ENCODE results near the gene ELAC2.

Gene ELAC2

GRCh38 chr17:12998461-12998860 lies 19.4 kb downstream of the ELAC2 start:
- H3K9ac ChIP-seq, result no peak overlapping the region
- no peak overlapping the region for H3K4me2 ChIP-seq
- no peaks in the 10 kb centered on the region for H3K4me1 ChIP-seq (ENCODE audit: low read depth, poor library complexity, severe bottlenecking)
- no peak overlapping the region for H2AFZ ChIP-seq (ENCODE audit: low read depth)
- no peaks in the 10 kb centered on the region for H3K36me3 ChIP-seq (ENCODE audit: insufficient read depth)
- H3K27ac ChIP-seq, result no peak overlapping the region
- no peaks in the 10 kb centered on the region for H3K27me3 ChIP-seq (ENCODE audit: insufficient read depth, low read depth)
- no peaks in the 10 kb centered on the region for H4K20me1 ChIP-seq (ENCODE audit: insufficient read depth)
- no peak for TF ChIP-seq CTCF (conservative IDR thresholded peaks at IDR 0.05; ENCODE audit: low read depth, low read length)
- no peak overlapping the region for H3K4me3 ChIP-seq (IDR thresholded peaks at IDR 0.05; ENCODE audit: insufficient read depth, low read depth, low read length)
- no peaks in the 10 kb centered on the region for H3K79me2 ChIP-seq (ENCODE audit: insufficient read depth, low read depth)

DNA sequence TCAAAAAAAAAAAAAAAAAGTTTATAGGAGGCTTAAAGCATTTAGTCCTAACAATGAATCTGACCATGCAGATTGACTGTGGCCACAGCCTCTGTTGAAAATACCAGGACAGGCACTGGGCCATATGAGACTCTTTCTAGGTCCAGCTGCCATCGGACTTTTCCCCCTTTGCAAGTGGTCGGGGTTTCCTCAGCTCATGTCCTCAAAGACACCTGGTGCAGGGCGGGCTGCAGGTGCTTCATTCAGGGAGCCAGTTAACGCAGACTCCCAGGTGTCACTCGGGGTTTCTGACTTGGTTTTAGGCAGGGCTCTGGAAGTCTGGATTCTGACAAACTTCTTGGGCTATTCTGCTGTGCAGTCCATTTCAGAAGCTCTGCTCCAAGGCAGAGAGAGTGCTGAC lies 20.9 kb downstream of the ELAC2 start:
- H3K36me3 ChIP-seq (ENCODE audit: insufficient read depth), result no peaks in the 10 kb centered on the region
- no peaks in the 10 kb centered on the region for H3K27me3 ChIP-seq (ENCODE audit: insufficient read depth, low read depth)
- no peak for TF ChIP-seq CTCF (conservative IDR thresholded peaks at IDR 0.05; ENCODE audit: low read depth, low read length)
- no peaks in the 10 kb centered on the region for H3K4me1 ChIP-seq (ENCODE audit: low read depth, poor library complexity, severe bottlenecking)
- H3K27ac ChIP-seq, result no peak overlapping the region
- H3K79me2 ChIP-seq (ENCODE audit: insufficient read depth, low read depth), result no peaks in the 10 kb centered on the region
- H4K20me1 ChIP-seq (ENCODE audit: insufficient read depth), result no peaks in the 10 kb centered on the region
- no peak overlapping the region for H3K4me3 ChIP-seq (IDR thresholded peaks at IDR 0.05; ENCODE audit: insufficient read depth, low read depth, low read length)
- no peak overlapping the region for H2AFZ ChIP-seq (ENCODE audit: low read depth)
- H3K9ac ChIP-seq, result no peak overlapping the region
- no peak overlapping the region for H3K4me2 ChIP-seq

- Histone ChIP-seq H3K79me2 (ENCODE audit: insufficient read depth, low read depth) (no peaks in the 10 kb centered on the region), H3K4me3 (IDR thresholded peaks at IDR 0.05; ENCODE audit: insufficient read depth, low read depth, low read length) (no peak overlapping the region), H4K20me1 (ENCODE audit: insufficient read depth) (no peaks in the 10 kb centered on the region), H2AFZ (ENCODE audit: low read depth) (no peak overlapping the region), H3K27me3 (ENCODE audit: insufficient read depth, low read depth) (no peaks in the 10 kb centered on the region), H3K9ac (no peak overlapping the region), H3K36me3 (ENCODE audit: insufficient read depth) (no peaks in the 10 kb centered on the region), H3K4me1 (ENCODE audit: low read depth, poor library complexity, severe bottlenecking) (no peaks in the 10 kb centered on the region), H3K4me2 (no peak overlapping the region), H3K27ac (no peak overlapping the region)
- TF ChIP-seq CTCF (conservative IDR thresholded peaks at IDR 0.05; ENCODE audit: low read depth, low read length), result no peak
Measured at GRCh38 chr17:12996357-12996756, 21.5 kb downstream of the ELAC2 start.

DNA sequence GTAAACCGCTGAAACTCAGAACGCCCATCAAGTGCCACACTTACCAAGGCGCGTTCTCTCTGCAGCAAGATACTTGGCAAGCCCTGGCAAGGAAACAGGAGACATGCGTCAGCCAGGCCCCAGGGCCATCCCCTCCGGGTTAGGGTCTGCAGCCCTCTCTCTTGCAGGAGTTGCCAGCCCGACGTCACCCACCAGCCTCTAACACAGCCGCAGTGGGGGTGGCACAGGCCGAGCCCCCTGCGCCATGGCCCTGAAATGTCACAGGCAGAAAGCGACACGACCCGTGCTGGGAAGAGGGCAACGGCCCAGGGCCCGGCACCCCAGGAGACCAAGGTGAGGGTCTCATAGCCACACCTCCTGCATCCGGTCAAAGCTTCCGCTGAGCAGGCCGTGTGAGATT lies 21.9 kb downstream of the ELAC2 start:
- H3K36me3 ChIP-seq (ENCODE audit: insufficient read depth), result no peaks in the 10 kb centered on the region
- no peaks in the 10 kb centered on the region for H4K20me1 ChIP-seq (ENCODE audit: insufficient read depth)
- H3K4me3 ChIP-seq (IDR thresholded peaks at IDR 0.05; ENCODE audit: insufficient read depth, low read depth, low read length), result no peak overlapping the region
- no peak for TF ChIP-seq CTCF (conservative IDR thresholded peaks at IDR 0.05; ENCODE audit: low read depth, low read length)
- H3K27ac ChIP-seq, result no peak overlapping the region
- no peak overlapping the region for H3K9ac ChIP-seq
- no peak overlapping the region for H3K4me2 ChIP-seq
- no peak overlapping the region for H2AFZ ChIP-seq (ENCODE audit: low read depth)
- H3K79me2 ChIP-seq (ENCODE audit: insufficient read depth, low read depth), result no peaks in the 10 kb centered on the region
- no peaks in the 10 kb centered on the region for H3K4me1 ChIP-seq (ENCODE audit: low read depth, poor library complexity, severe bottlenecking)
- H3K27me3 ChIP-seq (ENCODE audit: insufficient read depth, low read depth), result no peaks in the 10 kb centered on the region

Measured in KMS-11 (cell line).